Glomerular visceral epithelial cell (primary cell): ENCODE results near the gene LRRC8E.

Experiments
- DNase-seq: peaks from one replicate; pipeline ENCODE4 v3.0.0-alpha.2; 2016; ENCODE audit errors: extremely low spot score

LRRC8E gene

GRCh38 chr19:7887408-7888144, 734 bp upstream of the LRRC8E start:
- DNase-seq = no peak

GRCh38 chr19:7888826-7889217, 512 bp downstream of the LRRC8E start:
- DNase-seq = no peak

- peak; percentile 81 for DNase-seq
Observed at GRCh38 chr19:7893362-7894101, 5.2 kb downstream of the LRRC8E start.

- DNase-seq = no peak
Observed at GRCh38 chr19:7894612-7895309, 6.5 kb downstream of the LRRC8E start.

- DNase-seq = no peak
Observed at GRCh38 chr19:7895565-7895964, 7.3 kb downstream of the LRRC8E start.

- DNase-seq = no peak
Observed at GRCh38 chr19:7897292-7897691, 9.0 kb downstream of the LRRC8E start.

- no peak for DNase-seq
Observed at GRCh38 chr19:7898967-7899366, 10.7 kb downstream of the LRRC8E start.

- DNase-seq = no peak
Observed at GRCh38 chr19:7899751-7900378, 11.6 kb downstream of the LRRC8E start.

- no peak for DNase-seq
Observed at GRCh38 chr19:7900401-7900870, 12.1 kb downstream of the LRRC8E start.

GRCh38 chr19:7900931-7901330, 12.6 kb downstream of the LRRC8E start:
- peak; percentile 35 for DNase-seq

- DNase-seq = no peak
Observed at GRCh38 chr19:7901337-7901736, 13.0 kb downstream of the LRRC8E start.

- no peak for DNase-seq
Observed at GRCh38 chr19:7902796-7903243, 14.5 kb downstream of the LRRC8E start.

- DNase-seq = peak; percentile 100
Observed at GRCh38 chr19:7903244-7904073, 15.1 kb downstream of the LRRC8E start, which contains the start of gene MAP2K7. TSS of gene MAP2K7 (plus strand) at chr19:7903877. CDS start at chr19:7903945, 68 bp downstream.

- no peak for DNase-seq
Observed at GRCh38 chr19:7904074-7905020, 16.0 kb downstream of the LRRC8E start.

- DNase-seq = no peak
Observed at GRCh38 chr19:7905268-7905667, 17.0 kb downstream of the LRRC8E start.

- no peak for DNase-seq
Observed at GRCh38 chr19:7905859-7906258, 17.5 kb downstream of the LRRC8E start.

- DNase-seq = no peak
Observed at GRCh38 chr19:7907122-7907521, 18.8 kb downstream of the LRRC8E start.

GRCh38 chr19:7907544-7907943, 19.2 kb downstream of the LRRC8E start:
- no peak for DNase-seq

GRCh38 chr19:7908078-7908699, 19.9 kb downstream of the LRRC8E start:
- DNase-seq = no peak
